CD4-positive, alpha-beta T cell treated with Interleukin-6 for 4 hours (primary cell): ENCODE data around the gene CKLF.
"Not testable (repeated sequence)": the region's sequence is repeated elsewhere in the genome, so short reads cannot be mapped to it uniquely, and the experiment has no call there.

Experiments
- DNase-seq: peaks from one replicate; pipeline ENCODE4 v3.0.0-alpha.2; 2020; ENCODE audit warnings: mixed read lengths

The CKLF gene

GRCh38 chr16:66599726-66600125 is 47.4 kb downstream of the CKLF start:
- DNase-seq: no peak

- no peak for DNase-seq
Measured at GRCh38 chr16:66600477-66600876, 48.1 kb downstream of the CKLF start.

GRCh38 chr16:66601471-66601870 is 49.1 kb downstream of the CKLF start:
- DNase-seq: no peak

GRCh38 chr16:66603537-66604375 is 51.4 kb downstream of the CKLF start:
- DNase-seq: peak; percentile 90

GRCh38 chr16:66604376-66605176 is 52.2 kb downstream of the CKLF start, which contains the start of gene CMTM3:
Gene CMTM3 (plus strand): TSS chr16:66604704. CDS start chr16:66604806, 102 bp downstream.
- DNase-seq: peak; percentile 78

GRCh38 chr16:66605177-66605978 is 53.0 kb downstream of the CKLF start:
- peak; percentile 52 for DNase-seq

GRCh38 chr16:66605979-66606751 is 53.8 kb downstream of the CKLF start:
- no peak for DNase-seq

- peak; percentile 91 for DNase-seq
Measured at GRCh38 chr16:66608241-66609138, 56.1 kb downstream of the CKLF start.

GRCh38 chr16:66609139-66609510 is 56.7 kb downstream of the CKLF start:
- DNase-seq: no peak

GRCh38 chr16:66610111-66610820 is 57.9 kb downstream of the CKLF start:
- DNase-seq: no peak

- DNase-seq: not testable (repeated sequence)
Measured at GRCh38 chr16:66611911-66612310, 59.5 kb downstream of the CKLF start.

- DNase-seq: no peak
Measured at GRCh38 chr16:66612422-66612821, 60.0 kb downstream of the CKLF start.

GRCh38 chr16:66614161-66614802 is 61.9 kb downstream of the CKLF start:
- no peak for DNase-seq
